HG02610 (cell line): Measurements from ENCODE around the gene EPB41L1.
"Not testable (repeated sequence)": the region's sequence is repeated elsewhere in the genome, so short reads cannot be mapped to it uniquely, and the experiment has no call there.

Experiments
- ATAC-seq: cut with Tn5 transposase; IDR thresholded peaks from one replicate; pipeline ENCODE4 v1.9.1; 2021; ENCODE audit warnings: mild to moderate bottlenecking, moderate library complexity; ENCODE audit not compliant: unreplicated experiment

EPB41L1 gene

DNA sequence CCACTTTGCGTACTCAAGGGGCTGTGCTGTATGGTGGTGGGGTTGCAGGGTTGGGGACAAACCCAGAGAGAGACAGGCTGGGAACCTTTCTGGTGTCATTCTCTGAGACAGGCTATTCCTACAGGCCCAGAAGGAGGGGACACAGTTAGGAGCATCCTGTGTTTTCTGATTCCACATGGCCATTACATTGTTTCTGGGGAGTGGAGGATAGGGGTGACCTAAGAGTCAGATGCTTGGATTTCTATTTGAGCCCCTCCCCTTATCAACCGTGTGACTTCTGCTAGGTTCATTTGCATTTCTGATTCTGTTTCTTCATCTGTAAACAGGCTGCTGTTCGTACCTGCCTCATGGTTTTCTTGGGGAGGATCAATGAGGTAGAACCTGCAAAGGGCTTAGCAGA, 29.4 kb upstream of the EPB41L1 start:
- ATAC-seq, result no peak

DNA sequence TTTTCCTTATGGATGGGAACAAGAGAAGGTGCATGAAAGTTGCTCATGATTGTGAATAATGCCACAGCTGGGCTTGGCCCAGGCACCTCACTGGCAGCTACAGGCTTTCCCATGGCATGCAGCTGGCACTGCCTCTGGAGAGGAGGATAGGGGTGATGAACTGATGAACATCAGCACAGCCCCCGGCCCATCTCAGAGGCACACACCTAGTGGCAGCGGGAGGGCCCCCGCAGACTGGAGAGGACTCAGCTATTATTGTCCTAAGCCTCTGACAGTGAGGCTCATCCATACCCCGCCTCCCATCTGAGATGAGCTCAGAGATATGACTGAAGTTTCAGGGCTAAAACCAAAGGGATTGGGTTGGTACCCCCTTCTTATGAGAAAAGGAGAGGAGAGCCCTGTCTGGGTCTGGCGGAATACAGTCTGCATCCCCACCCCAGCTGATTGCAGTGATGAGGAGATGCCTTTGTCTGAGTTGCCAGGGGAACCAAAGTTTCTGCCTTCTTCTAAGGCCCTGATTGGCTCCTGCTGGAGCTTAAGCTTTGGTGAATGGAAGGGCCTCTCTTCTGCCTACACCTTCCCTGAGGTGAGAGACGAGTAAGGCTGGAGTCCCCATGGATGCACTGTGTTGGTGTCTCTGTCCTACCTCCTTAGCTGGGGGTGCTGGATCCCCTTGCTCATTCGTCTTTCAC, 27.6 kb upstream of the EPB41L1 start:
- no peak for ATAC-seq

DNA sequence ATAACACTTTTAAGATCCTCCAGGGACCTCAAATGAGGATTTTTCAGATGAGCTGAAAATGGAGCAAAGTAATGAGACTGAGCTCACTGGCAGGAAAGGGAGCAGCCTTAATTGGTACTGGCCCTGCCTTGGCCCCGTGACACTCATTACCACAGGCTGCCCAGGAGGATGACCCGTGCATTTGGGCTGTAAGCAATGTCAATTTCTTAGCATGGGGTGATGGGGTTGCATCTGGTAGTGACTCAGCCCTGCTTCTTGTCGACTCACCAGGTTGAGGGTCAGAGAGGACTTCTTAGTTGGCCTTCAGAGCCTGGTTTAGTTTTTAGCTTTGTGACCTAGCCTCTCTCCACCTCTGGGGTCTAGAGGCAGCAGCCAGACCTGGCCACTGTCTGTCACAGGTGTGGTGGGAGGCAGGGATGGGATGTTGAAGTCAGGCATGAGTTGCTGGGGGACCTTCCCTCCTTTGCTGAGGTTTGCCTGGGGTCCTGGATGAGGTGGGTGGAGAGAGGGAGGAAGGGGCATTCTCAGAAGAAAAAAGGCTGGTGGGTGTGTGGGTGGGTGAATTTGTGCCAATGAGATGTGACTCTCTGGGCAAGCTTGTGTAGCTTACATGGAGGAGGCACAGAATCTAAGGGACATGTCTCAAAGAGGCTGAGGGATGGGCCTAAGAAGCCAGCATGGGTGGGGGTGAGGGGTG, 25.9 kb upstream of the EPB41L1 start:
- ATAC-seq, result no peak

- no peak for ATAC-seq
Measured at GRCh38 chr20:36129160-36129543, 25.4 kb upstream of the EPB41L1 start.

GRCh38 chr20:36130390-36130789, 24.1 kb upstream of the EPB41L1 start:
- no peak for ATAC-seq

DNA sequence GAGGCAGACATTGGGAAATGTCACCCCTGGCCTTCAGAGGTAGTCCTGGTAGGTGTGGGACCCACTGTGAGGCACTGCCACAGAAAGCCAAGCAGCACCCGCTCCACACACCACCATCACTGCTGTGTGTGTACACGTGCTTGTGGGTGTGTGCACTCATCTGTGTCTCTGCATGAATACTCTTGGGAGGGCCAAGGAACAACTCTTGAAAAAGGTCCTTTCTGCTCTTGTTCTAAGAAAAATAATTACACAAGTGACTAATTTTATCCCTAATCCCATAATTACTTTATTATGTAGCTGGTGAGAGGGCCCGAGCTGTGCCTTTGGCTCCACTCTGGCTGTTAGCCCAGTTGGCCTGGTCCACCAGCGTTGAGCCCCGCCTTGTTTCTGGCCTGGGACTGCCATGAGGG, 21.7 kb upstream of the EPB41L1 start:
- ATAC-seq, result no peak

- ATAC-seq, result no peak
Measured at GRCh38 chr20:36133821-36134220, 20.7 kb upstream of the EPB41L1 start.

DNA sequence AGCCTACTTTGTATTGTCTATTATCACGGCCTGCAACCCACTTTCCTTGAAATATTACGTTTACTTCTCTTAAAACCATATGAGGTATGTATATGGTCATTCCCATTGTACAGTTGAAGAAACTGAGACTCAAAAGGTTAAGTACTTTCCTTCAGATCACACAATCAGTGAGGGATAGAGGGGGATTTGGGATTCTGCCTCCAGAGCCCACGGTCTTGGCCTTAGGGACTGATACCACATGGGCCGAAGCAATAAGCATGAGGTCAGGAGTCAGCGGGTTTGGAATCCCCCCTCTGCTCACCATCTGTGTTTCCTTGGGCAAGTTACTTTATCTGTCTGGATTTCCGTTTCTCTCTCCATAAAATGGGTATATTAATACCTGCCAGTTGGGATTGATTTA, 19.4 kb upstream of the EPB41L1 start:
- no peak for ATAC-seq

GRCh38 chr20:36135821-36136220, 18.7 kb upstream of the EPB41L1 start:
- ATAC-seq, result no peak

GRCh38 chr20:36137313-36137712, 17.2 kb upstream of the EPB41L1 start:
- ATAC-seq, result not testable (repeated sequence)

GRCh38 chr20:36141310-36141709, 13.2 kb upstream of the EPB41L1 start:
- no peak for ATAC-seq

DNA sequence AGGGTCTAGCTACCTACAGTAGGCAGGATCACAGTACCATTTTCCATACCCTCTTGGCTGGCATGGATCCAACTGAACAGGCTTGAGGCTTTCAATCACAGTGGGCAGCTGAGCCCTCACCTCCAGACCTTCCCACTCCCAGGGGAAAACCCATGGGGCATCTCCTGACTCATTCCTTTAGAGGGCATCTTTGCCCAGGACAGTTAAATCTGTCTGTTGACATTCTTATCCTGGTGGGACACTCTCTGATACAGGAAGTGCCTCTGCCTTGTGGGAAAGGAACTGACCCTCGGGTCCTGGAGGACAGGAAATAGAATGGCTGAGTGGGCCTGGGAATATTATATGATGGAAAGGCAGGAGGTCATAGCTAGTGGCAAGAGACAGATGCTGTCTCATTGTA, 10.2 kb upstream of the EPB41L1 start:
- ATAC-seq, result no peak

- ATAC-seq, result no peak
Measured at GRCh38 chr20:36145877-36146707, 8.4 kb upstream of the EPB41L1 start.

GRCh38 chr20:36147690-36148089, 6.8 kb upstream of the EPB41L1 start:
- ATAC-seq, result no peak

DNA sequence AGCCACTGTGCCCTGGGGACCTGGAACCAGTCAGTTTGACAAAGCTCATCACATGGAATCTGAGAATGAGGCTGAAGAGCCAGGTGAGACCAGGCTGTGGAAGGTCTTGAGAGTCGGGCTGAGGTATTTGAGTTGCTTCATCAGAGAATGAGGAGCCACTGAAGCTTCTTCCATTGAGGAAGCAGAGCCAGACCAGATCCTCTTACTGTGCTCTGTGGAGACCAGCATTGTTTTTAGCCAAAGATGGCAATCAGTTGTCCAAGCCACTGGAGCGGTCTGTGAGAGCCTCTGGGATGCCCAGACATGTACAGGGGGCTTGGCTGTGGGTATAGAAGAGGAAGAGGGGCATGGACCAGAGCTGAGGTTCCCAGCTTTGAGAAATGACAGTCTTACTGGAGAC, 6.1 kb upstream of the EPB41L1 start:
- no peak for ATAC-seq

DNA sequence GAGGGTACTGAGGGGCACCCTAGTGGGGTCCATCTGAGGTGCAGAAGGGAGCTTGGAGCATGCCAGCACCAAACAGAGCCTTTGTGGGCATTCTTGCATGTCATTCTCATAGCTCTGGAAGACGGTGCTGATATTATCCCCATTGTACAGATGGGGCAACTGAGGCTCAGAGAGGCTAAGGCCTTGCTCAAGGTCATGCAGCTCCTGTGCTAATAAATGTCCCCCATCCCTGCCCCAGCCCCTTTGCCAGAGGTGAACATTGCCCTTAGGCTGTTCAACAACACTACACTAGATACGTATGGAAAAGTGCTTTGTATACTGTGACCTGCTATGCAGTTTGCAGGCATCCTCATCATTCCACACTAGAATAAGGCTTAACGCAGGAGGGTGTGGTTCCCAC, 5.5 kb upstream of the EPB41L1 start:
- ATAC-seq, result no peak

GRCh38 chr20:36149469-36149868, 5.1 kb upstream of the EPB41L1 start:
- ATAC-seq, result no peak

DNA sequence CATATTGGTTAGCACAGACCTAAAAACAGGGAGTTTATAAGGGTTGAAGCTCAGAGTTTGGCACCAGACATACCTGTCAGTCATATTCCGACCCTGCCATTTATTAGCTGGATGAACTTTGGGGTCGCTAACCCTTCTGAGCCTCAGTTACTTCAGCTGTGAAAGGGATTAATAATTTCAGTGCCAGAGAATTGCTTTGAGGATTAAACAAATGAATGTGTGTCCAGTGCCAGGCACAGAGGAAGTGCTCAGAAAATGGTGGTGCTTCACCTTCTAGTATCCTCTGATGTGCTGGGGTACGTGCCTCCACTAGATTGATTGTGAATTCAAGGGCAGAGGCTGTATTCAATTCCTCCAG, 4.1 kb upstream of the EPB41L1 start:
- ATAC-seq, result no peak

DNA sequence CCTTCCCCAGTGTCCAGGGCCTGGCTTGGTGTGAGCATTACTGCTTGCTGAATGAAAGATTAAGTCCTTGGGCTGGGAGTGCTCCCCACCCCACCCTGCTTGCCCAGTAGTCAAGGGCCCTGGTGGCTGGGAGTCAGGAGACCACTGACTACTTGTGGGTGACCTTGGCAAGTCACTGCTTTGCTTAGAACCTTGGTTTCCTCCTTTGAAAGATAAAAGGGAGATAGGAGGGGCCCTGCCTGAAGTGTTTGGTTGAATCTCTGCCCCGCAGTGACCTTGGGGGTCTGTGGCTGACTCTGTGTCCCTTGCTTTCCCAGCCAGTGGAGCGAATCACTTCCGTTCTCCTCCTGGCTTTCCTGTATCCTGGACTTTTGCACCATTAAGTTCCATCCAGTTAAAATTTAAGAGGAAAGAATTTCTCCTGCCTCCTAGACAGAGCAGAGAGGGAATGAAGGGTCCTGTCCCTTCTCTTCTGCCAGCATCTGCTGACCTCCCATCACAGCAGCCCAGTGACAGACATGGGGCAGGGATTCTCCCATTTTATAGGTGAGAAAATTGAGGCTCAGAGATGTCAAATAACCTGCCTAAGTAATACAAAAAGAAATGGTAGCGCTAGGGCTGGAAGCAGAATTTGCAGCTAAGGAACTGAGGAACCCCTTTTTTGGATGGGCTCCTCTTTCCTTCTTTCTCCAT, 3.5 kb upstream of the EPB41L1 start:
- ATAC-seq, result no peak

GRCh38 chr20:36152261-36152660, 2.3 kb upstream of the EPB41L1 start:
- ATAC-seq, result no peak

GRCh38 chr20:36153204-36153603, 1.3 kb upstream of the EPB41L1 start:
- no peak for ATAC-seq
